K562 (cell line): Measurements from ENCODE around the gene LTK. TPM values are rescaled to one million over a fixed set of nuclear protein-coding genes. Genes with fewer than 3 reads are reported as not detected.

Experiments used
- ARID3B ChIP-seq: fragments of 250-450 bp; sonication (Bioruptor Pico); IDR thresholded peaks from 2 replicates; pipeline ENCODE4 v1.4.0; 2020; ENCODE audit warnings: borderline replicate concordance
- BMI1 ChIP-seq: fragments of 150-350 bp; IDR thresholded peaks from 2 replicates; pipeline ENCODE4 v1.6.1; 2014; ENCODE audit warnings: low read length
- CREB1 ChIP-seq, 2 experiments: sonication (generic) in 1 of 2; formaldehyde crosslinking in 1 of 2; IDR thresholded peaks; 2 replicates each; pipeline versions ENCODE4 v1.6.1 to v1.8.0; 2012 to 2022; ENCODE audit warnings: inconsistent platforms in 1 of 2, mild to moderate bottlenecking in 1 of 2, missing genetic modification reagents in 1 of 2, moderate library complexity in 1 of 2
- CSDE1 ChIP-seq, 2 experiments: fragments of 450-650 bp; IDR thresholded peaks; 2 replicates each; pipeline ENCODE4 v1.6.1; 2016; ENCODE audit warnings: mild to moderate bottlenecking in 1 of 2
- GABPB1 ChIP-seq: sonication (generic); formaldehyde crosslinking; IDR thresholded peaks from 2 replicates; pipeline ENCODE4 v1.8.0; 2022; ENCODE audit warnings: mild to moderate bottlenecking, missing genetic modification reagents
- GTF2A2 ChIP-seq: IDR thresholded peaks from 2 replicates; pipeline ENCODE4 v1.6.1; 2016; ENCODE audit warnings: mild to moderate bottlenecking, missing genetic modification characterization, missing compliant biosample characterization
- IRF2 ChIP-seq: sonication (generic); formaldehyde crosslinking; IDR thresholded peaks from 2 replicates; pipeline ENCODE4 v1.8.1; 2022; ENCODE audit warnings: mild to moderate bottlenecking, missing genetic modification reagents
- MXI1 ChIP-seq: IDR thresholded peaks from 2 replicates; pipeline ENCODE4 v1.6.1; 2011; ENCODE audit warnings: low read depth, mild to moderate bottlenecking, improper control_type of control experiment, low read length
- PRPF4 ChIP-seq: fragments of 200-400 bp; formaldehyde crosslinking; IDR thresholded peaks from one replicate; pipeline ENCODE4 v1.6.1; 2017; ENCODE audit warnings: low read length, low read depth, mild to moderate bottlenecking; ENCODE audit not compliant: insufficient read depth, poor library complexity, severe bottlenecking
- TAL1 ChIP-seq: fragments of 450-650 bp; IDR thresholded peaks from 2 replicates; pipeline ENCODE4 v1.6.1; 2016; ENCODE audit warnings: mild to moderate bottlenecking
- ZNF407 ChIP-seq: fragments of 450-650 bp; IDR thresholded peaks from 2 replicates; pipeline ENCODE4 v1.6.1; 2016; ENCODE audit warnings: low read depth
- polyA plus RNA-seq, 8 experiments: library from polyadenylated mRNA; depleted of rRNA in 4 of 8; stranded (reverse) in 5 of 8; unstranded in 3 of 8; fragments of >200 nt; fragmentation: Nextera tagmentation in 2 of 8; fragmentation: Illumina TruSeq in 1 of 8; extraction: Ambion mirVana in 2 of 8; extraction: Trizol in 1 of 8; gene quantifications; 2 replicates each; pipeline versions ENCODE4 v1.2.1 to v1.2.3, GENCODE V29; 2011 to 2014; ENCODE audit warnings: inconsistent platforms in 1 of 8, missing spikeins in 1 of 8
- total RNA-seq, 7 experiments: library from RNA; depleted of rRNA in 6 of 7; stranded (reverse); fragments of >200 nt in 6 of 7; fragmentation: Illumina TruSeq in 2 of 7; extraction: Trizol in 2 of 7; gene quantifications; 2 replicates each; pipeline versions ENCODE4 v1.2.1 to v1.2.3, GENCODE V29; 2011 to 2021; ENCODE audit warnings: low replicate concordance in 1 of 7
- TF ChIP-seq, protein P1 (sequence below): fragments of 450-650 bp; formaldehyde crosslinking; IDR thresholded peaks from 2 replicates; pipeline ENCODE4 v1.4.0; 2020; ENCODE audit warnings: mild to moderate bottlenecking, moderate library complexity
- TF ChIP-seq, protein P2 (sequence below): fragments of 450-650 bp; IDR thresholded peaks from 2 replicates; pipeline ENCODE4 v1.6.1; 2016; ENCODE audit warnings: mild to moderate bottlenecking

LTK gene
- total and polyA plus RNA-seq, 9 of the 15 experiments (the other 6 are each of a cell fraction or from before 2014, with no cell fraction given): 0.25 to 4.4 (median 1.8) TPM

DNA sequence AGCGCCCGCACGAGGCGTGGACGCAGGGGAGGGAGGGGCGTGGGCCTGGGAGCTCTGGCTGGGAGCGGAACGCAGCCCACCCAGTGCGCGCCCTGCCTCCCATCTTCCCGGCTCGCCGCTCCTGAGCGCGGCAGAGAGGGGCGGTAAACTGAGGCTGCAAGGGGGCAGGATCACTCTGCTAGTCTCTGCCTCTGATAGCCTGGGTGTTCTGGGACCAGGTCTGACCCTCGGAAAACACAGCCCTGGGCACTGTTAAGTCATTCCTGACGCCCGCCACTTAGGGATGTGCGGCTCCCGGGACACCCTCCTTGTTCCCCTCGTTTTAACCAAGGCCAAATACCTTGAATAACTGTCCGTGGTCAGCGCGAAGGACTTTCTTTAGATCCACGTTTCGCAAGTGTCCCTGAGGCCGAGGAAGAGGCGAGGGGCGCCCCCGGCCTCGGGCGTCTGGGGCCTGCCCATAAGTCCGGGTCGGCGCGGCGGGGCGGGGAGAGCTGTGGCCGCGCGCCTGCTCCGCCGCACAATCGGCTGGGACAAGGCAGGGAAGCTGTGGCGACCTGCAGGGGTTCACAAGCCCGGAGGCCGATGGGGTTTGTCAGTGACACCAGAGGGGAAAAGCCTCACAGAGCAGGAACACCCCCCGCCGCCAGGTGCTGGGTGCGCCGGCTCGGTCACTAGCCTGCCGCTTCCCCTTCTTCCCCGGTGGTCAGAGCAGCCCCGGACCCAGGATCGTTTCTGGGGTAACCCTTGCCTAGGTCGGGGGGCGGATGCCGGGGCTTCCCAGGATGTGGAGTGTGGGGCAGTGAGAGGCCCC lies 18.5 kb downstream of the LTK start (continued):
- TF ChIP-seq ZNF407 (no peak), PRPF4 (peak; percentile 19), CSDE1 (IDR thresholded peaks at IDR 0.05) (no peak), MXI1 (no peak), GABPB1 (CRISPR knock-in tag) (no peak), IRF2 (no peak), ARID3B (CRISPR knock-in tag) (no peak), BMI1 (no peak), GTF2A2 (tag) (no peak), TAL1 (no peak), CREB1 (IDR thresholded peaks at IDR 0.05) (no peak), CREB1 (CRISPR knock-in tag; IDR thresholded peaks at IDR 0.05) (no peak; the same call in 1 of the 2 replicates)
- TF ChIP-seq, protein P1, sequence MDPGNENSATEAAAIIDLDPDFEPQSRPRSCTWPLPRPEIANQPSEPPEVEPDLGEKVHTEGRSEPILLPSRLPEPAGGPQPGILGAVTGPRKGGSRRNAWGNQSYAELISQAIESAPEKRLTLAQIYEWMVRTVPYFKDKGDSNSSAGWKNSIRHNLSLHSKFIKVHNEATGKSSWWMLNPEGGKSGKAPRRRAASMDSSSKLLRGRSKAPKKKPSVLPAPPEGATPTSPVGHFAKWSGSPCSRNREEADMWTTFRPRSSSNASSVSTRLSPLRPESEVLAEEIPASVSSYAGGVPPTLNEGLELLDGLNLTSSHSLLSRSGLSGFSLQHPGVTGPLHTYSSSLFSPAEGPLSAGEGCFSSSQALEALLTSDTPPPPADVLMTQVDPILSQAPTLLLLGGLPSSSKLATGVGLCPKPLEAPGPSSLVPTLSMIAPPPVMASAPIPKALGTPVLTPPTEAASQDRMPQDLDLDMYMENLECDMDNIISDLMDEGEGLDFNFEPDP (CRISPR knock-in tag): no peak
- TF ChIP-seq, protein P2, sequence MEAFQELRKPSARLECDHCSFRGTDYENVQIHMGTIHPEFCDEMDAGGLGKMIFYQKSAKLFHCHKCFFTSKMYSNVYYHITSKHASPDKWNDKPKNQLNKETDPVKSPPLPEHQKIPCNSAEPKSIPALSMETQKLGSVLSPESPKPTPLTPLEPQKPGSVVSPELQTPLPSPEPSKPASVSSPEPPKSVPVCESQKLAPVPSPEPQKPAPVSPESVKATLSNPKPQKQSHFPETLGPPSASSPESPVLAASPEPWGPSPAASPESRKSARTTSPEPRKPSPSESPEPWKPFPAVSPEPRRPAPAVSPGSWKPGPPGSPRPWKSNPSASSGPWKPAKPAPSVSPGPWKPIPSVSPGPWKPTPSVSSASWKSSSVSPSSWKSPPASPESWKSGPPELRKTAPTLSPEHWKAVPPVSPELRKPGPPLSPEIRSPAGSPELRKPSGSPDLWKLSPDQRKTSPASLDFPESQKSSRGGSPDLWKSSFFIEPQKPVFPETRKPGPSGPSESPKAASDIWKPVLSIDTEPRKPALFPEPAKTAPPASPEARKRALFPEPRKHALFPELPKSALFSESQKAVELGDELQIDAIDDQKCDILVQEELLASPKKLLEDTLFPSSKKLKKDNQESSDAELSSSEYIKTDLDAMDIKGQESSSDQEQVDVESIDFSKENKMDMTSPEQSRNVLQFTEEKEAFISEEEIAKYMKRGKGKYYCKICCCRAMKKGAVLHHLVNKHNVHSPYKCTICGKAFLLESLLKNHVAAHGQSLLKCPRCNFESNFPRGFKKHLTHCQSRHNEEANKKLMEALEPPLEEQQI: no peak
